Daoy (cell line): ENCODE data around the gene PLEKHG4. TPM values are rescaled to one million over a fixed set of nuclear protein-coding genes. Genes with fewer than 3 reads are reported as not detected.

Experiments used
- DNase-seq: peaks from one replicate; pipeline ENCODE4 v3.0.0-alpha.2; 2015; ENCODE audit warnings: low read depth
- total RNA-seq: library from RNA; depleted of rRNA; stranded (reverse); fragments of >200 nt; shearing (Covaris generic); gene quantifications from 2 replicates; pipeline ENCODE4 v1.2.3, GENCODE V29; 2014

PLEKHG4 gene
- total RNA-seq, 1 experiment from 2014 or later: 31.7 TPM

GRCh38 chr16:67284699-67285646, 5.6 kb downstream of the PLEKHG4 start:
- peak; percentile 48 for DNase-seq

GRCh38 chr16:67286441-67287235, 7.3 kb downstream of the PLEKHG4 start:
- peak; percentile 20 for DNase-seq

GRCh38 chr16:67287960-67288359, 8.6 kb downstream of the PLEKHG4 start:
- DNase-seq: no peak

- no peak for DNase-seq
Observed at GRCh38 chr16:67291461-67291860, 12.1 kb downstream of the PLEKHG4 start.

- DNase-seq: no peak
Observed at GRCh38 chr16:67294171-67294757, 14.9 kb downstream of the PLEKHG4 start.

- DNase-seq: no peak
Observed at GRCh38 chr16:67294938-67295361, 15.6 kb downstream of the PLEKHG4 start.

- peak; percentile 58 for DNase-seq
Observed at GRCh38 chr16:67296420-67296819, 17.1 kb downstream of the PLEKHG4 start.

GRCh38 chr16:67298277-67298676, 18.9 kb downstream of the PLEKHG4 start:
- DNase-seq: no peak

- DNase-seq: no peak
Observed at GRCh38 chr16:67299269-67299668, 19.9 kb downstream of the PLEKHG4 start.

- no peak for DNase-seq
Observed at GRCh38 chr16:67301080-67301782, 21.9 kb downstream of the PLEKHG4 start.

GRCh38 chr16:67302076-67302475, 22.7 kb downstream of the PLEKHG4 start:
- DNase-seq: no peak

- DNase-seq: no peak
Observed at GRCh38 chr16:67302970-67303369, 23.6 kb downstream of the PLEKHG4 start.

GRCh38 chr16:67304020-67304419, 24.7 kb downstream of the PLEKHG4 start:
- DNase-seq: no peak

- no peak for DNase-seq
Observed at GRCh38 chr16:67305216-67306071, 26.1 kb downstream of the PLEKHG4 start.

GRCh38 chr16:67310561-67310960, 31.2 kb downstream of the PLEKHG4 start:
- no peak for DNase-seq

- peak; percentile 98 for DNase-seq
Observed at GRCh38 chr16:67311607-67312488, 32.5 kb downstream of the PLEKHG4 start.

- peak; percentile 30 for DNase-seq
Observed at GRCh38 chr16:67312719-67313118, 33.4 kb downstream of the PLEKHG4 start.

GRCh38 chr16:67317853-67318252, 38.5 kb downstream of the PLEKHG4 start:
- no peak for DNase-seq

- no peak for DNase-seq
Observed at GRCh38 chr16:67326115-67326471, 46.8 kb downstream of the PLEKHG4 start.
